IMR-90 (cell line): ENCODE measurements around the gene LCE3B. TPM values are rescaled to one million over a fixed set of nuclear protein-coding genes. Genes with fewer than 3 reads are reported as not detected.

Experiments used
- ATAC-seq: fragments of 200-7000 bp; cut with Tn5 transposase; 2 replicates; pipeline ENCODE4 v1.9.1; 2020; ENCODE audit warnings: low read depth, mild to moderate bottlenecking, moderate library complexity
- BruUV-seq: library from RNA; stranded (reverse); fragments of 400-500 nt; replicated peaks from 2 replicates; lab custom pipeline; 2021; lab: Mats Ljungman, UMichigan
- CTCF ChIA-PET: fragments of 300-600 bp; formaldehyde crosslinking; extraction: SDS; loops from one replicate; lab custom pipeline; 2021; ENCODE audit warnings: antibody characterized with exemption; lab: Yijun Ruan, JAX
- POLR2A ChIA-PET: fragments of 300-600 bp; sonication (Branson Sonifier 250); formaldehyde crosslinking; loops from one replicate; lab custom pipeline; 2022; ENCODE audit warnings: antibody characterized with exemption; ENCODE audit not compliant: unreplicated experiment; lab: Charles Lee
- DNase-seq: peaks from one replicate; pipeline ENCODE4 v3.0.0; 2013
- H2AFZ ChIP-seq: replicated peaks from 2 replicates; pipeline ENCODE3; 2013; ENCODE audit warnings: low read length, mild to moderate bottlenecking; ENCODE audit not compliant: poor library complexity
- H2AK5ac ChIP-seq: 2 replicates; pipeline ENCODE4 v1.6.1; 2013; ENCODE audit warnings: low read depth, low read length, inconsistent platforms
- H2AK9ac ChIP-seq: replicated peaks from 2 replicates; pipeline ENCODE3; 2013; ENCODE audit warnings: mild to moderate bottlenecking, low read depth, low read length, moderate library complexity; ENCODE audit not compliant: poor library complexity
- H2BK120ac ChIP-seq: 2 replicates; pipeline ENCODE4 v1.6.1; 2013; ENCODE audit warnings: low read depth, low read length, inconsistent platforms
- H2BK15ac ChIP-seq: 3 replicates; pipeline ENCODE4 v1.6.1; 2013; ENCODE audit warnings: low read depth, low read length, inconsistent platforms
- H2BK20ac ChIP-seq: 2 replicates; pipeline ENCODE4 v1.6.1; 2013; ENCODE audit warnings: low read depth, mild to moderate bottlenecking, inconsistent platforms, low read length, moderate library complexity
- H2BK5ac ChIP-seq: 2 replicates; pipeline ENCODE4 v1.6.1; 2013; ENCODE audit warnings: mild to moderate bottlenecking, low read depth, low read length, inconsistent platforms; ENCODE audit not compliant: poor library complexity, severe bottlenecking
- H3K14ac ChIP-seq: replicated peaks from 2 replicates; pipeline ENCODE4 v1.6.1; 2013; ENCODE audit warnings: low read depth, low read length, inconsistent platforms
- H3K18ac ChIP-seq: 2 replicates; pipeline ENCODE4 v1.6.1; 2013; ENCODE audit warnings: low read depth, low read length, control low read depth
- H3K23ac ChIP-seq: 2 replicates; pipeline ENCODE4 v1.6.1; 2013; ENCODE audit warnings: low read depth, low read length, inconsistent platforms
- H3K27ac ChIP-seq: 2 replicates; pipeline ENCODE4 v1.5.1; 2013; ENCODE audit warnings: mild to moderate bottlenecking, control low read depth, low read length; ENCODE audit not compliant: insufficient read depth
- H3K27me3 ChIP-seq: 2 replicates; pipeline ENCODE4 v1.6.1; 2013; ENCODE audit warnings: low read length; ENCODE audit not compliant: control insufficient read depth, insufficient read depth
- H3K36me3 ChIP-seq: 2 replicates; pipeline ENCODE4 v1.6.1; 2013; ENCODE audit warnings: low read length, mixed read lengths; ENCODE audit not compliant: control insufficient read depth, insufficient read depth
- H3K4ac ChIP-seq: 2 replicates; pipeline ENCODE4 v1.6.1; 2013; ENCODE audit warnings: low read depth, low read length, inconsistent platforms
- H3K4me1 ChIP-seq: 2 replicates; pipeline ENCODE4 v1.6.1; 2013; ENCODE audit warnings: low read length, mixed read lengths; ENCODE audit not compliant: control insufficient read depth, insufficient read depth
- H3K4me2 ChIP-seq: 2 replicates; pipeline ENCODE4 v1.6.1; 2013; ENCODE audit warnings: low read depth, mild to moderate bottlenecking, control low read depth, low read length, moderate library complexity
- H3K4me3 ChIP-seq: 2 replicates; pipeline ENCODE4 v1.5.1; 2013; ENCODE audit warnings: low read depth, mild to moderate bottlenecking, control low read depth, low read length, moderate library complexity; ENCODE audit not compliant: insufficient read depth
- H3K56ac ChIP-seq: 2 replicates; pipeline ENCODE4 v1.6.1; 2013; ENCODE audit warnings: low read length, inconsistent platforms; ENCODE audit not compliant: insufficient read depth; ENCODE audit errors: extremely low read depth
- H3K79me1 ChIP-seq, 2 experiments: 2 replicates each; pipeline ENCODE4 v1.6.1; 2013; ENCODE audit warnings: low read length in 2 of 2, inconsistent platforms in 1 of 2, low read depth in 1 of 2
- H3K9ac ChIP-seq: 2 replicates; pipeline ENCODE4 v1.6.1; 2013; ENCODE audit warnings: low read depth, low read length, control low read depth
- H3K9me1 ChIP-seq: 2 replicates; pipeline ENCODE4 v1.6.1; 2013; ENCODE audit warnings: low read length, inconsistent platforms; ENCODE audit not compliant: insufficient read depth
- H3K9me3 ChIP-seq: 2 replicates; pipeline ENCODE4 v1.6.1; 2013; ENCODE audit warnings: low read length; ENCODE audit not compliant: control insufficient read depth, insufficient read depth
- H4K20me1 ChIP-seq: 2 replicates; pipeline ENCODE4 v1.6.1; 2013; ENCODE audit warnings: low read length, inconsistent platforms; ENCODE audit not compliant: insufficient read depth
- H4K5ac ChIP-seq: 2 replicates; pipeline ENCODE4 v1.6.1; 2013; ENCODE audit warnings: mild to moderate bottlenecking, low read depth, low read length, control low read depth
- H4K8ac ChIP-seq, 2 experiments: 2 replicates each; pipeline ENCODE4 v1.6.1; 2013; ENCODE audit warnings: low read depth in 2 of 2, low read length in 2 of 2, control low read depth in 1 of 2, inconsistent platforms in 1 of 2
- H4K91ac ChIP-seq: 2 replicates; pipeline ENCODE4 v1.6.1; 2013; ENCODE audit warnings: low read depth, low read length, inconsistent platforms; ENCODE audit not compliant: insufficient read depth
- CTCF ChIP-seq: conservative IDR thresholded peaks from 2 replicates; pipeline ENCODE4 v1.5.1; 2012; ENCODE audit warnings: mild to moderate bottlenecking, low read depth, low read length, improper control_type of control experiment
- RAD21 ChIP-seq: IDR thresholded peaks from 2 replicates; pipeline ENCODE4 v1.6.1; 2012; ENCODE audit warnings: low read length, improper control_type of control experiment
- WGBS, 2 experiments: methylation state at CpG; one replicate each; pipeline versions ENCODE4 v1.1.5 to v1.1.7; 2013; ENCODE audit warnings: missing lambda C conversion rate in 2 of 2; ENCODE audit not compliant: insufficient read length in 1 of 2; ENCODE audit errors: extremely low coverage in 2 of 2; 5-methylcytosine and 5-hydroxymethylcytosine counted together
- dilution Hi-C: fragments of 300-500 bp; cut with HindIII; formaldehyde crosslinking; loops from one replicate; pipeline ENCODE4 v1.14.3; 2018; ENCODE audit warnings: low sequenced_read_pairs; ENCODE audit not compliant: unreplicated experiment
- in situ Hi-C: fragments of 300-500 bp; cut with MboI; formaldehyde crosslinking; loops from 3 replicates; pipeline ENCODE4 v1.14.3; 2019; ENCODE audit warnings: low sequenced_read_pairs, inconsistent platforms, mixed read lengths
- intact Hi-C: fragments of 100-400 bp; cut with micrococcal nuclease; formaldehyde crosslinking; loops from 2 replicates; pipeline ENCODE4 v1.10.0; 2022
- polyA plus RNA-seq, 3 experiments: library from polyadenylated mRNA; depleted of rRNA; stranded (reverse); fragments of >200 nt; gene quantifications; 2 replicates each; pipeline ENCODE4 v1.2.3, GENCODE V29; 2012; ENCODE audit warnings: low replicate concordance in 1 of 3
- total RNA-seq: library from RNA; depleted of rRNA; stranded (reverse); fragments of >200 nt; gene quantifications from 2 replicates; pipeline ENCODE4 v1.2.3, GENCODE V29; 2012

Gene LCE3B
- total and polyA plus RNA-seq, 2 of the 4 experiments (the other 2 are of a cell fraction): not detected

- no peak within 1 kb of the TSS for H2AK9ac ChIP-seq
- H4K8ac ChIP-seq: no peak within 1 kb of the TSS
- no peak within 1 kb of the TSS for H2AK5ac ChIP-seq
- H2BK5ac ChIP-seq: no peak within 1 kb of the TSS
- DNase-seq: no peak
- H3K36me3 ChIP-seq: no peaks in the 10 kb centered on the region
- dilution Hi-C loops: no loop called here
- no peak for ATAC-seq
- H3K14ac ChIP-seq: no peak within 1 kb of the TSS
- H3K27me3 ChIP-seq: no peaks in the 10 kb centered on the region
- no peak within 1 kb of the TSS for H3K27ac ChIP-seq
- POLR2A ChIA-PET: no interaction called here
- no peak for TF ChIP-seq CTCF
- TF ChIP-seq RAD21: no peak
- H2BK15ac ChIP-seq: no peak within 1 kb of the TSS
- no peaks in the 10 kb centered on the region for H3K9me3 ChIP-seq
- H4K20me1 ChIP-seq: no peaks in the 10 kb centered on the region
- H3K18ac ChIP-seq: no peak within 1 kb of the TSS
- CTCF ChIA-PET: no interaction called here
- in situ Hi-C loops: no loop called here
- BruUV-seq: no TSS peak
- H3K4me3 ChIP-seq: no peak within 1 kb of the TSS
- H3K23ac ChIP-seq: no peak within 1 kb of the TSS
- H4K5ac ChIP-seq: no peak within 1 kb of the TSS
- H3K79me1 ChIP-seq: no peaks in the 10 kb centered on the region
- no peak within 1 kb of the TSS for H3K9ac ChIP-seq
- no peak within 1 kb of the TSS for H2AFZ ChIP-seq
- no peak within 1 kb of the TSS for H2BK120ac ChIP-seq
- no peaks in the 10 kb centered on the region for H3K9me1 ChIP-seq
- no peak within 1 kb of the TSS for H2BK20ac ChIP-seq
- intact Hi-C loops: no loop called here
- no peak within 1 kb of the TSS for H3K4ac ChIP-seq
- no peaks in the 10 kb centered on the region for H3K4me1 ChIP-seq
- no peak within 1 kb of the TSS for H3K4me2 ChIP-seq
- WGBS, 2 experiments: no CpG with 5 or more reads among the region's 4 CpGs
- no peak within 1 kb of the TSS for H3K56ac ChIP-seq
- H4K91ac ChIP-seq: no peak within 1 kb of the TSS
Measured at GRCh38 chr1:152599934-152600333, 13.7 kb upstream of the LCE3B start, which contains the start of gene LCE3C. Gene LCE3C (plus strand): TSS chr1:152600234. CDS start chr1:152600732, 498 bp downstream.
